Gastrocnemius medialis (tissue), 4 donors: ENCODE results near the gene SGK1.

Experiments used
- POLR2A ChIP-seq, 2 donors: fragments of 450-650 bp; IDR thresholded peaks; one replicate each; pipeline ENCODE4 v1.6.1; 2017; ENCODE audit warnings: antibody characterized with exemption in 2 of 2, mild to moderate bottlenecking in 2 of 2, moderate library complexity in 2 of 2
- TF ChIP-seq, protein P1 (sequence below), 5 experiments: fragments of 450-650 bp in 3 of 5; fragments of 200-600 bp in 2 of 5; sonication (generic) in 2 of 5; IDR thresholded peaks in 4 of 5; conservative IDR thresholded peaks in 1 of 5; 1 replicate in 4 of 5; 2 replicates in 1 of 5; pipeline ENCODE4 v1.5.1; 2016 to 2019; ENCODE audit warnings: antibody characterized with exemption in 5 of 5, mild to moderate bottlenecking in 3 of 5, moderate library complexity in 3 of 5

DNA sequence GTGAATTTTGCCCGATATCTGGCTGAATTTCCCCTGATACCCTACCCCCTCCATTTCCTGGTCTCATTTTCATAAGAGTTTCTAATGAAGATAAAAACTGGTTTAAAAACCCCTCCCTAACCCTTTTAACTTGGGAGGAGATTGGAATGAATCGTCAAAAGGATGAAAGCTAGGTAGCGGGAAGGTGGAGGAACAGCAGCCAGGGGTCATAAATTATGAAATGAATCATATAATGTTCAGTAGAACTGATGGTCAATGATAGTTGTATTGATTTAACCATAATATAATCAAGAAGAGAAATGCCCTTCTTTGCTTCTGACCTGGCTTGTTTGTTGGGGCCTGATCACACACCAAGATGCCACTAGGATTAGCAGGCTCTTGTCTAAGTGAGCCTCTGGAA, 38.5 kb upstream of the SGK1 start:
- TF ChIP-seq, protein P1, sequence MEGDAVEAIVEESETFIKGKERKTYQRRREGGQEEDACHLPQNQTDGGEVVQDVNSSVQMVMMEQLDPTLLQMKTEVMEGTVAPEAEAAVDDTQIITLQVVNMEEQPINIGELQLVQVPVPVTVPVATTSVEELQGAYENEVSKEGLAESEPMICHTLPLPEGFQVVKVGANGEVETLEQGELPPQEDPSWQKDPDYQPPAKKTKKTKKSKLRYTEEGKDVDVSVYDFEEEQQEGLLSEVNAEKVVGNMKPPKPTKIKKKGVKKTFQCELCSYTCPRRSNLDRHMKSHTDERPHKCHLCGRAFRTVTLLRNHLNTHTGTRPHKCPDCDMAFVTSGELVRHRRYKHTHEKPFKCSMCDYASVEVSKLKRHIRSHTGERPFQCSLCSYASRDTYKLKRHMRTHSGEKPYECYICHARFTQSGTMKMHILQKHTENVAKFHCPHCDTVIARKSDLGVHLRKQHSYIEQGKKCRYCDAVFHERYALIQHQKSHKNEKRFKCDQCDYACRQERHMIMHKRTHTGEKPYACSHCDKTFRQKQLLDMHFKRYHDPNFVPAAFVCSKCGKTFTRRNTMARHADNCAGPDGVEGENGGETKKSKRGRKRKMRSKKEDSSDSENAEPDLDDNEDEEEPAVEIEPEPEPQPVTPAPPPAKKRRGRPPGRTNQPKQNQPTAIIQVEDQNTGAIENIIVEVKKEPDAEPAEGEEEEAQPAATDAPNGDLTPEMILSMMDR (IDR thresholded peaks at IDR 0.05 in 4 of 5, conservative IDR thresholded peaks at IDR 0.05 in 1 of 5) = no peak
- no peak for TF ChIP-seq POLR2A (IDR thresholded peaks at IDR 0.05)
